Measurements from ENCODE around the gene HOXD9.

- TF ChIP-seq CTCF (IDR thresholded peaks at IDR 0.05) (no peak), POLR2AphosphoS5 (IDR thresholded peaks at IDR 0.05; ENCODE audit: insufficient read depth in 1 of 2, low read depth in 1 of 2) (peak in 1 of 2 donors; percentile 67), POLR2A (IDR thresholded peaks at IDR 0.05) (peak in 1 of 2 donors; percentile 21)
Measured at GRCh38 chr2:176128982-176129796, 6.7 kb downstream of the HOXD9 start, which contains the start of gene HOXD8.
